Measurements from ENCODE around the gene ARMC8. TPM values are rescaled to one million over a fixed set of nuclear protein-coding genes. Genes with fewer than 3 reads are reported as not detected.
"Not testable (repeated sequence)": the region's sequence is repeated elsewhere in the genome, so short reads cannot be mapped to it uniquely, and the experiment has no call there.

Gene ARMC8
- 10 to 100 TPM; 37.7 to 39.6 TPM for total RNA-seq

- ChIA-PET CTCF (interaction anchor here (0.5 to 2.3 kb wide), 7 partner anchors 13 to 728 kb away, joined by 3 to 11 read pairs (median 3); partner anchors contain the start of gene DBR1), POLR2A (interaction anchor here (0.9 to 2.6 kb wide), 7 partner anchors 8 to 247 kb away, joined by 3 to 16 read pairs (median 5); partner anchors contain the start of genes DBR1 and ESYT3)
- no peaks in the 10 kb centered on the region for H3K9me3 Mint-ChIP-seq
- intact Hi-C loops (cut with micrococcal nuclease): loop anchor here (1.0 to 10.0 kb wide), 6 partner anchors 13 to 1157 kb away; partner anchors contain the start of genes CEP70, DBR1, MRPS22 and NME9
- H3K27me3 Mint-ChIP-seq: peaks cover 7% of the 10 kb centered on the region
- peaks cover 35% of the 10 kb centered on the region for H3K4me1 Mint-ChIP-seq (ENCODE audit: low read depth)
- peak; percentile 47 for DNase-seq
- peak within 1 kb of the TSS; percentile 93 for H3K27ac Mint-ChIP-seq
- H3K4me3 Mint-ChIP-seq: peak within 1 kb of the TSS; percentile 91
- peaks cover 10% of the 10 kb centered on the region for H3K36me3 Mint-ChIP-seq
These were observed at the start of gene ARMC8 for GRCh38 chr3:138187296-138188012. ARMC8 (plus strand) TSS chr3:138187301; CDS start chr3:138187555, 254 bp downstream.

GRCh38 chr3:138137861-138138260 is 49.2 kb upstream of the ARMC8 start:
- H3K27me3 Mint-ChIP-seq: peaks cover 12% of the 10 kb centered on the region
- intact Hi-C loops (cut with micrococcal nuclease): no loop called here
- DNase-seq: no peak
- H3K27ac Mint-ChIP-seq: no peak overlapping the region
- no peaks in the 10 kb centered on the region for H3K36me3 Mint-ChIP-seq
- H3K9me3 Mint-ChIP-seq: no peaks in the 10 kb centered on the region
- H3K4me1 Mint-ChIP-seq (ENCODE audit: low read depth): no peaks in the 10 kb centered on the region
- no peak overlapping the region for H3K4me3 Mint-ChIP-seq
- POLR2A ChIA-PET: no interaction called here
- CTCF ChIA-PET: no interaction called here

GRCh38 chr3:138139691-138140090 is 47.4 kb upstream of the ARMC8 start:
- no peaks in the 10 kb centered on the region for H3K9me3 Mint-ChIP-seq
- intact Hi-C loops (cut with micrococcal nuclease): no loop called here
- peaks cover 13% of the 10 kb centered on the region for H3K27me3 Mint-ChIP-seq
- CTCF ChIA-PET: no interaction called here
- H3K36me3 Mint-ChIP-seq: no peaks in the 10 kb centered on the region
- DNase-seq: no peak
- POLR2A ChIA-PET: no interaction called here
- no peak overlapping the region for H3K4me3 Mint-ChIP-seq
- H3K4me1 Mint-ChIP-seq (ENCODE audit: low read depth): no peaks in the 10 kb centered on the region
- H3K27ac Mint-ChIP-seq: no peak overlapping the region

GRCh38 chr3:138140940-138141339 is 46.2 kb upstream of the ARMC8 start:
- intact Hi-C loops (cut with micrococcal nuclease): no loop called here
- Mint-ChIP-seq H3K9me3 (no peaks in the 10 kb centered on the region), H3K4me3 (no peak overlapping the region), H3K36me3 (no peaks in the 10 kb centered on the region), H3K27ac (no peak overlapping the region), H3K4me1 (ENCODE audit: low read depth) (no peaks in the 10 kb centered on the region), H3K27me3 (peaks cover 12% of the 10 kb centered on the region)
- no peak for DNase-seq
- CTCF ChIA-PET: no interaction called here
- POLR2A ChIA-PET: no interaction called here

- DNase-seq; POLR2A ChIA-PET; H3K27ac Mint-ChIP-seq; intact Hi-C loops (cut with micrococcal nuclease); CTCF ChIA-PET; H3K4me1 Mint-ChIP-seq (ENCODE audit: low read depth); H3K9me3 Mint-ChIP-seq; H3K4me3 Mint-ChIP-seq; H3K36me3 Mint-ChIP-seq: not testable (repeated sequence)
- H3K27me3 Mint-ChIP-seq: peaks cover 12% of the 10 kb centered on the region
These were observed 44.9 kb upstream of the ARMC8 start for GRCh38 chr3:138142181-138142580.

GRCh38 chr3:138148503-138148902 is 38.6 kb upstream of the ARMC8 start:
- intact Hi-C loops (cut with micrococcal nuclease): no loop called here
- peaks cover 9% of the 10 kb centered on the region for H3K9me3 Mint-ChIP-seq
- H3K36me3 Mint-ChIP-seq: no peaks in the 10 kb centered on the region
- no peak for DNase-seq
- no peaks in the 10 kb centered on the region for H3K4me1 Mint-ChIP-seq (ENCODE audit: low read depth)
- H3K4me3 Mint-ChIP-seq: no peak overlapping the region
- ChIA-PET CTCF (interaction anchor here (0.6 kb wide), 1 partner anchor 1264 kb away, joined by 3 read pairs; no protein-coding TSS in a partner anchor), POLR2A (no interaction called here)
- H3K27me3 Mint-ChIP-seq: no peaks in the 10 kb centered on the region
- H3K27ac Mint-ChIP-seq: no peak overlapping the region

GRCh38 chr3:138154534-138154933 is 32.6 kb upstream of the ARMC8 start:
- no peak for DNase-seq
- CTCF ChIA-PET: no interaction called here
- Mint-ChIP-seq H3K4me3 (no peak overlapping the region), H3K27me3 (no peaks in the 10 kb centered on the region), H3K4me1 (ENCODE audit: low read depth) (no peaks in the 10 kb centered on the region), H3K9me3 (peaks cover 19% of the 10 kb centered on the region), H3K27ac (no peak overlapping the region), H3K36me3 (no peaks in the 10 kb centered on the region)
- intact Hi-C loops (cut with micrococcal nuclease): no loop called here
- POLR2A ChIA-PET: no interaction called here

GRCh38 chr3:138157743-138158142 is 29.4 kb upstream of the ARMC8 start:
- Mint-ChIP-seq H3K27ac (no peak overlapping the region), H3K36me3 (peaks cover 13% of the 10 kb centered on the region), H3K27me3 (no peaks in the 10 kb centered on the region), H3K4me1 (ENCODE audit: low read depth) (no peaks in the 10 kb centered on the region), H3K9me3 (peaks cover 18% of the 10 kb centered on the region), H3K4me3 (no peak overlapping the region)
- ChIA-PET POLR2A (no interaction called here), CTCF (interaction anchor here (0.6 kb wide), 1 partner anchor 35 kb away, joined by 5 read pairs; no protein-coding TSS in a partner anchor)
- intact Hi-C loops (cut with micrococcal nuclease): no loop called here
- no peak for DNase-seq

- no peak for DNase-seq
- CTCF ChIA-PET: no interaction called here
- Mint-ChIP-seq H3K4me1 (ENCODE audit: low read depth) (peaks cover 12% of the 10 kb centered on the region), H3K9me3 (no peaks in the 10 kb centered on the region), H3K27ac (no peak overlapping the region), H3K4me3 (no peak overlapping the region), H3K27me3 (no peaks in the 10 kb centered on the region), H3K36me3 (peaks cover 48% of the 10 kb centered on the region)
- intact Hi-C loops (cut with micrococcal nuclease): no loop called here
- POLR2A ChIA-PET: no interaction called here
These were observed 22.0 kb upstream of the ARMC8 start for GRCh38 chr3:138165061-138165460.

- DNase-seq: no peak
- Mint-ChIP-seq H3K27me3 (no peaks in the 10 kb centered on the region), H3K4me1 (ENCODE audit: low read depth) (peaks cover 36% of the 10 kb centered on the region), H3K27ac (peak overlapping the region; percentile 23), H3K4me3 (peak overlapping the region; percentile 29), H3K9me3 (no peaks in the 10 kb centered on the region), H3K36me3 (peaks cover 14% of the 10 kb centered on the region)
- intact Hi-C loops (cut with micrococcal nuclease): loop anchor here (1.0 to 5.0 kb wide), 2 partner anchors 53 to 105 kb away; no protein-coding TSS in a partner anchor
- POLR2A ChIA-PET: no interaction called here
- CTCF ChIA-PET: interaction anchor here (1.3 kb wide), 1 partner anchor 14 kb away, joined by 3 read pairs; no protein-coding TSS in a partner anchor
These were observed 14.5 kb upstream of the ARMC8 start for GRCh38 chr3:138172625-138173024.

GRCh38 chr3:138173769-138174420 is 13.2 kb upstream of the ARMC8 start:
- peaks cover 11% of the 10 kb centered on the region for H3K36me3 Mint-ChIP-seq
- POLR2A ChIA-PET: interaction anchor here (0.6 to 2.2 kb wide), 4 partner anchors 12 to 1421 kb away, joined by 3 to 16 read pairs (median 4); partner anchors contain the start of gene ARMC8

More at GRCh38 chr3:138173769-138174420, 13.2 kb upstream of the ARMC8 start:
- intact Hi-C loops (cut with micrococcal nuclease): loop anchor here (1.0 to 5.0 kb wide), 2 partner anchors 13 to 107 kb away; partner anchors contain the start of gene ARMC8
- Mint-ChIP-seq H3K4me1 (ENCODE audit: low read depth) (peaks cover 38% of the 10 kb centered on the region), H3K27ac (peak overlapping the region; percentile 97), H3K4me3 (peak overlapping the region; percentile 96), H3K27me3 (no peaks in the 10 kb centered on the region), H3K9me3 (no peaks in the 10 kb centered on the region)
- CTCF ChIA-PET: interaction anchor here (1.1 to 1.7 kb wide), 5 partner anchors 13 to 159 kb away, joined by 3 to 9 read pairs (median 3); partner anchors contain the start of gene ARMC8
- DNase-seq: no peak

Measured in activated CD4-positive, alpha-beta memory T cell treated with anti-CD3 and anti-CD28 coated beads for 36 hours (primary cell).